Hippocampal formation (tissue), 2 donors: ENCODE data around the gene RNF151.
A peak's percentile ranks its signal among the peaks of the same experiment; 100 is the strongest.
"Not testable (repeated sequence)": the region's sequence is repeated elsewhere in the genome, so short reads cannot be mapped to it uniquely, and the experiment has no call there.

Source experiments
- DNase-seq, 2 donors: peaks; one replicate each; lab custom pipeline; 2025; lab: John Stamatoyannopoulos, UW

Gene RNF151

GRCh38 chr16:1939833-1940232 lies 26.8 kb upstream of the RNF151 start:
- not testable (repeated sequence) for DNase-seq

- no peak for DNase-seq
Measured at GRCh38 chr16:1940273-1941161, 26.1 kb upstream of the RNF151 start.

- no peak for DNase-seq
Measured at GRCh38 chr16:1941162-1942046, 25.3 kb upstream of the RNF151 start.

GRCh38 chr16:1942047-1942809 lies 24.4 kb upstream of the RNF151 start:
- DNase-seq: no peak

- DNase-seq: peak; percentile 98
Measured at GRCh38 chr16:1942810-1943726, 23.6 kb upstream of the RNF151 start, which contains the start of gene MSRB1. Gene MSRB1, minus strand, starts transcription at chr16:1943199. Its CDS starts 43 bp downstream, at chr16:1943156.

- no peak for DNase-seq
Measured at GRCh38 chr16:1944612-1945199, 21.9 kb upstream of the RNF151 start.

- DNase-seq: no peak
Measured at GRCh38 chr16:1945559-1946391, 20.9 kb upstream of the RNF151 start.

GRCh38 chr16:1946495-1947368 lies 19.9 kb upstream of the RNF151 start:
- DNase-seq: no peak

- DNase-seq: no peak
Measured at GRCh38 chr16:1947369-1947670, 19.3 kb upstream of the RNF151 start.

- DNase-seq: no peak
Measured at GRCh38 chr16:1949507-1949906, 17.1 kb upstream of the RNF151 start.

GRCh38 chr16:1950047-1950446 lies 16.6 kb upstream of the RNF151 start:
- DNase-seq: no peak

GRCh38 chr16:1950559-1950958 lies 16.1 kb upstream of the RNF151 start:
- DNase-seq: no peak

- no peak for DNase-seq
Measured at GRCh38 chr16:1953734-1954133, 12.9 kb upstream of the RNF151 start.

- not testable (repeated sequence) for DNase-seq
Measured at GRCh38 chr16:1957434-1958142, 9.1 kb upstream of the RNF151 start.

- not testable (repeated sequence) for DNase-seq
Measured at GRCh38 chr16:1958143-1958491, 8.5 kb upstream of the RNF151 start.

GRCh38 chr16:1958715-1959268 lies 7.9 kb upstream of the RNF151 start:
- DNase-seq: no peak

- DNase-seq: peak; percentile 56 to 90
Measured at GRCh38 chr16:1959269-1960039, 7.2 kb upstream of the RNF151 start, which contains the start of gene NDUFB10. Gene NDUFB10, plus strand, starts transcription at chr16:1959538. Its CDS starts 87 bp downstream, at chr16:1959625.
